C4-2B (cell line): ENCODE measurements around the gene FRMD5.

Source experiments
- CTCF ChIP-seq: fragments of 450-650 bp; conservative IDR thresholded peaks from 2 replicates; pipeline ENCODE4 v1.5.1; 2017; ENCODE audit warnings: mild to moderate bottlenecking
- ZFX ChIP-seq: fragments of 450-650 bp; IDR thresholded peaks from 2 replicates; pipeline ENCODE4 v1.6.1; 2017

- TF ChIP-seq CTCF (no peak), ZFX (no peak)
Observed at GRCh38 chr15:44194323-44195150, 534 bp downstream of the FRMD5 start.
